Ramos (cell line): ENCODE measurements around the gene HSPG2.
"Not testable (repeated sequence)": the region's sequence is repeated elsewhere in the genome, so short reads cannot be mapped to it uniquely, and the experiment has no call there.

Source experiments
- in situ Hi-C: fragments of 300-500 bp; cut with MboI; formaldehyde crosslinking; loops from one replicate; pipeline ENCODE4 v1.14.3; 2022; ENCODE audit warnings: low sequenced_read_pairs; ENCODE audit not compliant: unreplicated experiment

Gene HSPG2

DNA sequence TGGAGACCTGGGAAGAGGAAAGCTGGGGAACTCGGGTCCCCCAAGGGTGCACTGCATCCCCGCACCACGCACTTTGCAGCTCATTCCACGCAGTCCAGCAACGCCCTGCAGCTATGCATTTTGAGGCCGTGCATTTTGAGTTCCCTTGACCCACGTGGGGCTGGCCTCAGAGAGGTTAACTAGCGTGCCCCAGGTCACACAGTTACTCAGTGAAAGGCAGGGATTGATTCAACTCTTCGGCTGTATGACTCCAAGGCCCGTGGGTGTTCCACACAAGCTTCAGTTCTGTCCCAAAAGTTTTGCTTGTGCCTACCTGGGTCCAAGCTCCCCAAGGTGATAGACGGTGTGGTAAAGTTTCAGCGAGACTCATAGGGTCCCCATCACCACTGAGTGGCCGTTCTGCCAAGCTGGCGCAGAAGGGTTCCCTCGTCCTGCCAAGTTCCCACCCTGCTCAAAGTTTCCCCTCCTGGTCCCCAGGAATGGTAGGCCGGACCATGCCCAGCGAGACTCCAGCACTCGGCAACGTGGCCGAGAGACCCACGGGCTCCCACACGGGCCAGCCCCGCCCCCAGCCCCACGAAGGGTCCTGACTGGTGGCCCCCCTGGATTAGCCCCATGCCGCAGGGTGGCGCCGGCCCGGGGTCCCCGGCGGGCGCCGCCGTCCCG lies 611 bp downstream of the HSPG2 start:
- in situ Hi-C loops: no loop called here

GRCh38 chr1:21935891-21936365 lies 1.2 kb downstream of the HSPG2 start:
- in situ Hi-C loops: no loop called here

GRCh38 chr1:21935393-21935804 lies 1.7 kb downstream of the HSPG2 start:
- in situ Hi-C loops: no loop called here

DNA sequence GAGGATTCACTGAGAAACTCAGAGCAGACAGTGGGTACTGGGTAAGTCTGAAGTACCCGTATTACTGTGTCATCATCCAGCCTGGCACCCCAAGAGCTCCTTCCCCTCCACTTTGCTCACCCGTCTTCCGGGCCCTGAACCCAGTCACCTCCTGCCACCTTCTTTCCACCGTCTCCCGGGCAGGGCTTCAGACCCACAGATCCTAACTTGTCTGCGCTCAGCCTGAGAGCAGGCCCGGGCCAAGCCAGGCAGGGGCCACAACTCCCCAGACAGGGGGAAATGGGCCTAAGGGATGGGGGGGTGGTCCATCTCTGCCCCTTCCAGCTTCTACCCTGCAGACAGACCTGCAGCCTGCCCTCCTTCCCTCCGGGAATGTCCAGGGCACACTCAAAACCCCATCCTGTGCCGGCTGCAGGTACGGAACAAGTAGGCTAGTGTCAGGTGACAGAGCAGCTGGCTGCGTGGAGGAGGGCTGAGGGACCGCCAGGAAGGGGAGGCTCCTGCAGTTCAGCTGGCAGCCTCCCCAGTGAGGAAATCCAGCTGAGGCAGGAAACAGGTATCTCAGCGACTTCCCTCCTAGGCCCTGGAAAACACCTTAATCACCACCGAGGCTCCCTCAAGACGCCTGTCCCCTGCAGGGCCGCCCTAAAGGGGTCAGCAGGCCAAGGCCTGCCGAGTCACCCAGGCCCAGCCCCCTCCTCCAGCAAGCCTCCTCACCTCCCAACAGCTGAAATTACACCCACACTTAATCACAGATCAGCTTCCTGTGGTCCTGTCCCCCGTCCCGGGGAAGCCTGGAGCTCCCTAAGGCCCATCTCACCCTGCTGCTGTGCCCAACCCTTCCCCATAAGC lies 3.5 kb downstream of the HSPG2 start:
- in situ Hi-C loops: no loop called here

DNA sequence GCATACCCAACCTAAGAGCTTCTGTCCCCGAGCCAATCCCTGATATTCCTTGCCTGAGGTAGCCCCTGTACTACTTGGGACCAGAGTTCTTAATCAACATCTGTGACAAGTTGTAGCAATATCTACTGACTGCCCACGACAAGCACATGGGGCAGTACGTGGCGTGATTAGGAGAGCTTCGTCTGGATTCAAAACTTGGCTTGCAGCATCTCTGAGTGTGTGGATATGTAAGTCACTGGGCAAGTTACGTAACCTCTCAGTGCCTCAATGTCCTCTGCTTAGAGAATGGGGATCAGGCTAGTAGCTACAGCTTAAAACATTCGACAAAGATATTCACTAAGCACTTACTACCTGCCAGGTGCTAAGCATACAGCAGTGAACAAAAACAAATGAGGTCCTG lies 5.0 kb downstream of the HSPG2 start:
- in situ Hi-C loops: no loop called here

GRCh38 chr1:21931171-21932093 lies 5.7 kb downstream of the HSPG2 start:
- in situ Hi-C loops: no loop called here

- in situ Hi-C loops: no loop called here
These were observed 6.4 kb downstream of the HSPG2 start for GRCh38 chr1:21930629-21931170.

DNA sequence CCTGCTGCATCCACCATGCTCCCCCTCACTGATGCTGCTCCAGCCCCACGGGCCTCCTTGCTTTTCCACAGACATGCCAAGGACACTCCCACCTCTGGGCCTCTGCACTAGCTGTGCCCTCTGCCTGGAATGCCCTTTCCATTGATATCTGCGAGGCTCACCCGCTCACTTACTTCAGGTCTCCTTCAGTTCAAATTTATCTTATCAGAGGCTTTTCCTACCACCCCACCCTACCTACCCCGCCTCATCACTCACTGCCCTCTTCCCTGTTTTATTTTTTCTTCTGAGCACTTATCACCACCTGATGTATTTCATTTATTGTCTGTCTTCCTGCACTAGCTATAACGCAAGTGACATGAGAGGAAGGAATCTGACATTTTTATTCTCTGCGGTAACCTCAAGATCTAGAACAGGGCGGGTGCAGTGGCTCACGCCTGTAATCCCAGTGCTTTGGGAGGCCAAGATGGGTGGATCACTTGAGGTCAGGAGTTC lies 7.0 kb downstream of the HSPG2 start:
- in situ Hi-C loops: no loop called here

DNA sequence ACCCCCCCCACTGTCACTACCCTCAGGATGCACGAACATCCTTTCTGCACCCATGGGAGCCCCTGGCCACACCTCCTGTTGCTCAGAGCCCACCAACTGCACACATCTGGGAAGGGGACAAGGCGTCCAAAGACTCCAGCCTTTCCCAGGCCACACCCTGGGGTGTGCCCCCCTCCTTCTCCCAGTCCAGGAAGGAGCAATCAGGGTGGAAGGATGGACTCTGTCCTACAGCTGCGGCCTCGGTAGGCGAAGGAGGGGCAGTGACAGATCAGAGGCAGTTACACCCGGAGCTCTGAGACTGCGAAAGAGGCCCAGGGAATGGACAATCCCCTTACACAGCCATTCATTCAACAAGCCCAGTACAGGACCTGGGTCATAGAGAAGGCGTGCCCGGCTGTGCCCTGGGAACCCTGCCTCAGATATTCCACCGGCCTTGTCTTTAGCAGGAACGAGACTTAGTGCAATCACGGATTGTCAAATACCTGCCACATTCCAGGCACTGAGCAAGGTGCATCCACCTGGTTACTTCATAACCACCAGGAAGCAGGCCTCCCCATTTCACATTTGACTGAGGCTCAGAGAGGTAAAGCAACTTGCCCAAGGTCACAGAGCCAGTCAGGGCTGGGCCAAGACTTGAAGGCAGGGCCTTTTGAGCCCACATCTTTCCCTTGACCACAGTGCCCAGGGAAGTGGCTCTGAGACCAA lies 9.4 kb downstream of the HSPG2 start:
- in situ Hi-C loops: no loop called here

DNA sequence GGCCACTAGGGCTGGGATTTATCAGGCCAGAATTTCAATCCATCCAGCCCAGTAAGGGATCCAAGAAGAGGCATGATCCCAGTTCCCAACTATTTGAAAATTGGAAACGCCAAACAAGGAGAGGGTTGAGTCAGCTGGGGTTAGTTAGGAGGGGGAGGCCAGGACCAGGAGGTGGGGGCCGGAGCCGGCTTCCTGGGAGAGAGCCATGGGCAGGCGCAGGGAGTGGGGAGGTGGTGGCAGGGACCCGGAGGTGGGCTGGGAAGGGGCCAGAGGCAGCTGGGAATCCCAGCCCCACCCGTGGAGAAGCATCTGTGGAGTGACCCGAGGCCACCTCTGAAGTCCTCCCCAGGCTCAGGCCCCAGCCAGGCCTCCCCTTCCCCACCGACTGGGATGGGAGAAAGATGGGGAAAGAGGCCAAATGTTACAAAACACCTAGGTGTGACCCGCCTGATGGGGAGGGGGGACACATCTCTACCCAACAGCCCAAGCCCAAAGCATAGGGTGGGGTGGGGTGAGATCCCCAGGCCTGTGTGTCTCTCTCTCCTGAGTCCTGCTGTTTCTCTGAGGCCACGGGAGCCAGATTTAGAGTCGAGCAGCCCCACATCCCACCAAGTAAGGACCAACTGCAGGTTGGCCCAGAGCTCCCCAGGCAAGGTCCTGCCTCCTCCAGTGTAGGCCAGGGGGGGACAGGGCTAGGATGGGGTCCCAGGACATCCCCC lies 10.1 kb downstream of the HSPG2 start:
- in situ Hi-C loops: no loop called here

DNA sequence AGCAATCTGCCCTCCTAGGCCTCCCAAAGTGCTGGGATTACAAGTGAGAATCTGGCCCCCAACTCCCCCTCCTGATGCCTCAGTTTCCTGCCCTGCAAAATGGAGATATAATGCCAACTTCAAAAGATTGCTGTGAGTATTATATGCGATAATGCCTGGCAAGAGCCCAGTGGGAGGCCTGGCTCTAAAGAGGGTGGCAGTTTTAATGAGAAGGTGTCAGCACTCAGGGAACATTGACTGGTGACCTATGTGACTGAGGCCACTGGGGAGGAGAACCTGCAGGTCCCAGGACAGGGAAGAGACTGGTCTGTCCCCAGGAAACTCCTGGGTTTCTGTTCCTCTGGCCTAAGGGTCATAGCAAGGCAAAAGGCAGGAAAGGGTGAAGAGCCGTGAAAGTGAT lies 11.0 kb downstream of the HSPG2 start:
- in situ Hi-C loops: no loop called here

DNA sequence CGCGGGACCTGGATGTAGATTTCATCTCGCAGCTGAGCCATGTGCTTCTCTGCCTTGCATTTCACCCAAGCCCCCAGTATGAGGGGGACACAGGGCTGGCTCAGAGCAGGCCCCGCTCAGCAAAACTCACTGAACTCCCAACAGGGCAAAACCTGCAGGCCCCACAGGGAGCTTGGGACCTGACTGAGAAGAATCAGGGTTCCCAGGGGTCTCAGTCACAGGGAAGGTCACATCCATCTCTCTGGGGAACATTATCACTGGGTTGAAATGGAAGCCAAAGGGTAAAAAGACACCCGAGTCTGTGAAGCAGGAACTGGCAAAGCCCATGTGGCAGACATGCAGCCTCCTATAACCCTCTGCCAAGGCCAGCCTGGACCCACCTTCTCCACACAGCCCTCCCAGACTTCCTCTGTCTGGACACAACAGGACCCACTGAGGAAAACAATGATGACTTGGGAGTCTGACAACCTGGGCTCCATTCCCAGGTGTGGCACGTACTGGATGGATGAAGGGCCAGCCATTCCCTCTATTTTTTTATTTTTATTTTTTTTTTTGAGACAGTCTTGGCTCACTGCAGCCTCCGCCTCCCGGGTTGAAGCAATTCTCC lies 11.7 kb downstream of the HSPG2 start:
- in situ Hi-C loops: no loop called here

DNA sequence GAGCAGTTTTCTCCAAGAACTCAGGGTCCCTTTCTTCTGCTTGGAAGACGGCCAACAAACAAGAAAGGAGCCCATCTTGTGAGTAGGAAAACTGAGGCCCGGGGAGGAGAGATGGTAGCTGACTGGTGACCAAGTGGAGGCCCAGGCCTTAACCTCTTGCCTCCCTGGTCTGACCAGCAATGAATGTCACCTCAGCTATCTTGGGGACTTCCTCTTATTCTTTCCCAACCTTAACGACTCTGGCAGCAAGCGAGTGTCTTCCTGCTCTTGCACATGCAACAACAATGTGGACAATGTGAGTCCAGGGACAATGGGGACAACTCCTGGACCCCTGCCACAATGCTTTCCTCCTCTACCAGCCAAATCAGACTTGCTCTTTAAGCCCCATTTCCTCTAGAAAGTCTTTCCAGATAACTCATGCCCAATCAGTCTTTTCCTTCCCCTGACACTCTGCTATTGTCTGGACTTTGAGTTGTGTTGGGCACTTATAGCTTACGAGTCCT lies 12.6 kb downstream of the HSPG2 start:
- in situ Hi-C loops: no loop called here

DNA sequence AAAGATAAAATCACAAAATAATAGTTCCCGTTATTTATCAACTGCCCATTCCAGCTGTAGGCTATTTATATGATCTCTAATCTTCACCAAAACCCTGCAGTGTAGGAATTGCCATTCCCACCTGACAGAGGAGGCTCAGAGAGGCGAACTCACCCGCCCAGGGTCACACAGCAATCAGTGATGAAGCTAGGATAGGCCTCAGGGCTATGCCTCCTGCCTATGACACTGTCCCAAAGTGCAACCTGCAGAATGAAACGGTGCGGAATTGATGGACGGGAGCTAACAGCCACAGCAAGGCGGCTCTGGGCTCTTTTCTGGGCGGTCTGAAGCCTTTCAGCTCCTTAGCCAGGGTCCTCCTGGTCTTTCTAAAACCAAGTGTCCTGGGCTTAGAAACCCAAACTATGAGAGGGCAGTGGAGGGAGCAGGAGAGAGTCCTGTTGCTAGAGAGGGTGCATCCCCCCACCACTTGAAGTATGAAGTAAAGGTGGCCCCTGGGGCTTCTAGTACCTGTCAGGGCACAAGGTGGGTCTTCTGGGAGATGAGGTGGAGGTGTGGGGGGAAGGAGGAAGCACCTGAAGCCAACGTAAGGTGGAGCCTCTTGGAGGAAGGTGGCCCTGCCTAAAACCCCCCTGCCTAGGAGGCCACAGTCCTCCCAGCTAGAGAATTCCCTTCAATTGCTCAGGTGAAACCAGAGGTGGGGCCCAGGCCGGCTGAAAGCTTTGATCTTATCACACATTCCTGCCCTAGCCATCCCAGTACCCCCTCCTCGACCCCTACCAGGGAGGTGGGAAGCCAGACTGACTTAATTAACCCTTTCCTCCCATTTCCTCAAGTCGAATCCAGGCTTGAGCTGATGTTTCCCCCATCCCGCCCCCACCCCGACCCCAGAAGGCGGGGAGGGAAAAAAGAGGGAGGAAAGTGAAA lies 14.8 kb downstream of the HSPG2 start:
- in situ Hi-C loops: no loop called here

GRCh38 chr1:21921100-21921875 lies 15.8 kb downstream of the HSPG2 start:
- in situ Hi-C loops: no loop called here

DNA sequence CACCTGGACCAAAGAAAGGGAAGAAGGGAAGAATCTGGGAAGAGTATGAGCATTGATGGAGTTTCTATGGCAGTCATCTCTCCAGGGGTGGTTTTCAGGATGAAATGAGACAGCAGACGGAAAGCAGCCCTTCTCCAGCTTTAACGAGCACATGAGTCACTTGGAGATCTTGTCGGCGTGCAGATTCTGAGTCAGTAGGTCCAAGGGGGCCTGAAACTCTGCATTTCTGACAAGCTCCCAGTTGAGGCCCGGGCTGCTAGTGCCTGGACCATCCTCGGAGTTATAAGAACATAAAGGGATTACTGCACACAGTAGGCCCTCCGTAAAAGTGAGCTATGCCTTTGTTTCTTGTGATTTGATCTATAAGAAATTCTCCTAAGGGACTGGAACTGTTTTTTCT lies 17.6 kb downstream of the HSPG2 start:
- in situ Hi-C loops: no loop called here

DNA sequence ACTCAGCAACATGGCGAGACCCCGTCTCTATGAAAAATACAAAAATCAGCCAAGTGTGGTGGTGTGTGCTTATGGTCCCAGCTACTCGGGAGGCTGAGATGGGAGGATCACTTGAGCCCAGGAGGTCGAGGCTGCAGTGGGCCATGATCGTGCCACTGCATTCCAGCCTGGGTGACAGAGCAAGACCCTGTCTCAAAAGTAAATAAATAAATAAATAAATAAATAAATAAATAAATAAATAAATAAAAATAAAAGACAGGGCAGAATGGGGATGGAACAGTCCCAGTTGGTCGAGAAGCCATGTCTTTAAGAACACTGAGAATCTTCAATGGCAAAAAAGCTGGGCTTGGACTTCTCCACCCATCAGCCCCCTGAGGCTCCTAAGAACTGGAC lies 19.9 kb downstream of the HSPG2 start:
- in situ Hi-C loops: not testable (repeated sequence)
